Measurements from ENCODE around the gene BLVRB.
"Not testable (repeated sequence)": the region's sequence is repeated elsewhere in the genome, so short reads cannot be mapped to it uniquely, and the experiment has no call there.

Gene BLVRB

DNA sequence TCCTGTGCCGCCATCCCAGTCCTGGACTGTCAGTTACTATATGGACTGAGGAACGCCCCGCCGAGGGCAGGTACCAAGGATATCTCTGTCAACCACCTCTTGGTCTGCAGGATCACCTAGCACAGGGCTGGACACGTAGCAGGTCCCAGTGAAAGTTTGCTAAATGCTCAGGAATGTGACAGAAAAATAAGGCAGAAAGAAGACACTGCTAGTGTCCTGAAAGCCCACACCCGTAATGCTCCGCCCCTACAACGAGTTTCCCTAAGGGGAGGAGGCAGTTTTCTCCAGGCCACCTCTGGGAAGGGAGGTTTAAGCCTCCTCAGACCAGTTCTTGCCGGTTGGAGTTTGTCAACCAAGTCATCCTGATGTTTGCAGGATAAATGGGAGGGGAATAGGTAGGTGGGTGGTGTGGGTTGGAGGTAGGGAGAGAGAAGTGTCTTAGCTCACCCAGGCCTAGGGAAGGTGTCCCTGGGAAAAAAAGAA is 19.7 kb downstream of the BLVRB start:
- no peak for DNase-seq

DNA sequence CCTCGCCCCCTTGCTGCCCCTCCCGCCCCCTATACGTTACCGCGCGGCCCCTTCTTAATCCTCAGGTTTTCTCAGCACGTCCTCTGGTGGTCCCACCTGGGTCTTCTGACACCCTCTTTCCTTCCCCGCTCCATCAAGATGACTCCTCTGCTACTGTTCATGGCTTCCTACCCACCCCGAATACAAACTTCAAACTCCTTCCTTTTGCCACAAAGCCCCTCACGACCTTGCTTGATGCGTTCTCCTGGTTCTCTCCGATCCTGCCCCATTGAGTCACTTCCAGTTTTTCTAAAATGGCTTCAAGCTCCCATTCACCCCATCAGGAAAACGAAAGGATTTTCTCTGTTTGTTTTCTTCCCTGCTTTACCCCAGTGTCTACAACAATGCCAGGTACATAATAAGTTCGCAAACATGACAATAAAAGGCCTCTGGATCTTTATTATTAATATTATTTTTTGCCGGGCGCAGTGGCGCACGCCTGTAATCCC is 20.7 kb downstream of the BLVRB start:
- DNase-seq, result no peak

DNA sequence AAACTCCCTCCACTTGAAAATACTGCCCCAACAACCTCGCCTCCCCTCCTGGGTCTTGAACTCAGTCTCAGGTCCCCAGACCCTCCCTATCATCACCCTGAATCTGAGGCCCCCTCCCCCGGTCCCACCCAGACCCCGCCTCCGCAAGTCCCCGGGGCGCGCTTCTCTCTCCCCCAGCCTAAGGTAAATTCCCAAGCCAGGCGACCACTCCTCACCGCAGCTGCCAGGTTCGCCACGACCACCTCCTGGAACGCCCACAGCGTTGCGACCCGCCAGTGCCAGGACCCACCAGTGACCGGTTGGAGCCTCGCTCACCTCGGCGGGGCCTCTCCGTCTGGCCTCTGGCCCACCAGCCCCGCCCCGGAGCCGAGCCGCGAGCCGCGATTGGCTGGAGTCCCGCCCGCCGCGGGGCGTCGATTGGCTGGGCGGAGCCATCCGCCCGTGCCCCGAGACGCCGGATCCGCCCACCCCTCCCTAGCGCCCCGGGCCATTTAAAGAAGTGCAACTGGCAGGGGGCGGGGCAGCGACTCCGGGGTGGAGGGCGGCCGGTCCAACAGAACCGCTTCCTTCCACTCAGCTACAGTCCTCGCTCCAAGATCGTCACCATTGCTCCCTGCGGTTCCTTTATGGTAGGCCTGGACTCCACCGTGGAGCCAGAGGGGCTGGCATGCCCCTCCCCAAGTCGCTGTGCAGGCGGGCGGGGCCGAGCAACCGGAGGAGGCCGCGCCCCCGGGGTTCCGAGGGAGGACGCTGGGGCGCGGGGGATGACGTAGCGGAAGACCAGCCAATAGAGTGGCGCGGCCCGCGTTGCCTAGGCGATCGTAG is 21.3 kb downstream of the BLVRB start, which contains the start of gene SERTAD3:
TSS of gene SERTAD3 (minus strand) at position 336 of the 825 bp plus-strand sequence. CDS start 2,255 bp downstream, outside the sequence.
- DNase-seq, result peak; percentile 91 to 98 (median 92)

GRCh38 chr19:40443131-40443999 is 22.2 kb downstream of the BLVRB start:
- peak; percentile 93 to 98 (median 95) for DNase-seq

DNA sequence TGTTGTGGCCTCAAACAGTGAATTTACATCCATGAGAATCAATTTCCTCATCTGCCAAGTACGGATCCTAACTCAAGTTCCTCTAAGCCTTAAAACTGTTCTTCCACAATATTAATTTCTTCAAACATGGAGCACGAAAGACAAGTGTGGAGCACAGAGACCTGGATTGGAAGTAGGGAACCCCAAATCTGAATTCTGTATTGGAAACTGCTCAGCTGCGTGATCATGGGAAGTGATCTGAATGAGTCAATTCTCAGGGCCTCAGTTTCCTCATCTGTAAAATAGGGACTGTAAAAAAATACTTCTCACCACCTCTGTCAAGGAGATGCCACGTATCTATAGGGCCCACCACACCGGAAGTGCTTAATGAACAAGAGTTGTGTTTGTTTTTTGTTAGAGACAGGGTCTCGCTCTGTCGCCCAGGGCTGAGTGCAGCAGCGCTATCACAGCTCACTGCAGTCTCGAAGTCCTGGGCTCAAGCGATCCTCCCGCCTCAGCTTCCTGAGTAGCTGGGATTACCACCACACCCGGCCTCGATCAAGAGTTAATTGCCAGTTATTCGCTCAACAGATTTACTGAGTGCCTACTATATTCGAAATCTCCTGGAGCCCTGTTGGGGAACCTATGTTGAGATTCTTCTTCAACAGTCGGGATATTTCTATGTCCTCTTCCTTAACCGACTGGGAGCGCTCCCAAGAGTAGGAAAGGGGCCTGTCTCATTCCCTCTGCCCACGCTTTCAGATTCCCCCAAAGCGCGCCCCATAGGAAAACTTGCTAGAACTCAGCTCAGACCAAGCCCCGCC is 23.0 kb downstream of the BLVRB start:
- no peak for DNase-seq

DNA sequence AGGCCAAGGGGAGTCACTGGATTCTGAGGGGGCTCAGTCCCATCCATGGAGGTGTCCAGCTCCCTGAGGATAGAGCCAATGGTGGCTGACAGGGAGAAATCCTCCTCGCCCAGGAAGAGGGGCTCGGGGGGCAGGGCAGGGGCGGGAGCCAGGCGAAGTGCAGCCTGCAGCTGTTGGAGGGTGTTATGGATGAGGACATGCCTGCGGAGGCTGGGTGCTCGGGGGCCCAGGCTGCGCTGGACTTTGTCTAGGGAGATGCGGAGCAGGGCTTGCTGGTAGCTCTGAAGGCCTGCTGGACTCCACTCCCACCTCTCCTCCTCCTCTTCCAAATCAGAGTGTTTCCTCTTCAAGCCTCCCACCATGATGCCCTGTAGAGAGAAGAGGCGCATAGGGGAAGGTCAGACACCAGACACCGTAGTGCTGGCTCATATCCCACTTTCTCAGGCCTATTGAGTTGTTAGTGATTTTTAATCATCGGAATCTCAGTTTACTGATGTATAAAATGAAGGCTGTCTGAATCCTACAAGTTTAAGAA is 23.8 kb downstream of the BLVRB start:
- DNase-seq, result no peak

DNA sequence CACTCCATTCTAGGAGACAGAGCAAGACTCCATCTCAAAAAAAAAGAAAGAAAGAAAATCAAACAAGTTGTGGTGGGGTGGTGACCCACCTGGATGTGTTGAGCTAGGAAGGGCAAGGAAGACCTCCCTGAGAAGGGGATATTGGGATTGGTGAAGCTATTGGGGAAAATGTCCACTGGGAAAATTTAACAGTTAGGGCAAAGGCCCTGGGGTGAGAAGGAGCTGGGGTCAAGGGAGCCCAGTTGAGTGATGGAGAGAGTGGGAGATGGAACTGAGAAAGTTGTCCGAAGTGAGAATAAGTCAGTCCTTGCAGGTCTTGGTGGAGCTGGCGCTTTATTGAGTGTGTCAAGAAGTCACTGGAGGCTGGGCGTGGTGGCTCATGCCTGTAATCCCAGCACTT is 27.3 kb downstream of the BLVRB start:
- DNase-seq, result no peak

- DNase-seq, result peak in 2 of 4 experiments; percentile 25 to 49
These were observed 31.9 kb downstream of the BLVRB start for GRCh38 chr19:40433391-40434216.

DNA sequence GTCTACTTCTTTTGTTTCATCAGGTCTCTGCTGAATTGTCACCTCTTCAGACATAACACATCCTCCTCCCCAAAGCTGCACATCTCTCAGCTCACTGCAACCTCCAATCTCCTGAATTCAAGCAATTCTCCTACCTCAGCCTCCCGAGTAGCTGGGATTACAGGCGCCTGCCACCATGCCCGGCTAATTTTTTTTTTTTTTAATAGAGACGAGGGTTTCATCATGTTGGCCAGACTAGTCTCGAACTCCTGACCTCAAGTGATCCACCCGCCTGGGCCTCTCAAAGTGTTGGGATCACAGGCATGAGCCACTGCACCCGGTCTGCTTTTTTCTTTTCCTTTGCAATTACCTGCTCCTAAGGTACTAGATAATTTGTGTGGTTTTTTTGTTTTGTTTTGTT is 32.8 kb downstream of the BLVRB start:
- not testable (repeated sequence) for DNase-seq

GRCh38 chr19:40431698-40432097 is 33.8 kb downstream of the BLVRB start:
- DNase-seq, result no peak

GRCh38 chr19:40430242-40430641 is 35.3 kb downstream of the BLVRB start:
- not testable (repeated sequence) for DNase-seq

DNA sequence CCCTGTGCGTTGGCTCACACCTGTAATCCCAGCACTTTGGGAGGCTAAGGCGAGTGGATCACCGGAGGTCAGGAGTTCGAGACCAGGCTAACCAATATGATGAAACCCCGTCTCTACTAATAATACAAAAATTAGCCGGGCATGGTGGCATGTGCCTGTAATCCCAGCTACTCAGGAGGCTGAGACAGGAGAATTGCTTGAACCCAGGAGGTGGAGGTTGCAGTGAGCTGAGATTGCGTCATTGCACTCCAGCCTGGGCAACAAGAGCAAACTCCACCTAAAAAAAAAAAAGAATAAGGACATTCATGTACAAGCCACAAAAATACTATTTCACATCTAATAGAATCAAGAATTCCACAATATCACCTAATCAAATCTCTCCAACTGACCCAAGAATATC is 37.3 kb downstream of the BLVRB start:
- DNase-seq, result not testable (repeated sequence)

GRCh38 chr19:40425450-40426287 is 39.9 kb downstream of the BLVRB start, which contains the start of gene SERTAD1:
TSS of gene SERTAD1 (minus strand) at chr19:40425992. CDS start at chr19:40423546, 2,446 bp downstream.
- peak; percentile 99 to 100 (median 99) for DNase-seq

- no peak for DNase-seq
These were observed 40.7 kb downstream of the BLVRB start for GRCh38 chr19:40424637-40425449.

DNA sequence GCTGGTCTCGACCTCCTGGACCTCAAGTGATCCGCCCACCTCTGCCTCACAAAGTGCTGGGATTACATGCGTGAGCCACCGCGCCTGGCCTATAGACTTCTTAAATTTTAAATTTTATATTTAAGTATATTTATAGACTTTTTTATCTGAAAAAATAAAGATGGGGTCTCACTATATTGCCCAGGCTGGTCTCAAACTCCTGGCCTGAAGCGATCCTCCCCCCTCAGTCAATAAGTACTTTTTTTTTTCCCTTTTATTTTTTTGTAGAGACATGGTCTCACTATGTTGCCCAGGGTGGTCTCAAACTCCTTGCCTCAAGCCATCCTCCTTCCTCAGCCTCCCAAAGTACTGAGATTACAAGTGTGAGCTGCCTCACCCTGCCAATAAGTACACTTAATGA is 41.6 kb downstream of the BLVRB start:
- DNase-seq, result no peak

- no peak for DNase-seq
These were observed 42.6 kb downstream of the BLVRB start for GRCh38 chr19:40422748-40423566.

- DNase-seq, result no peak
These were observed 43.4 kb downstream of the BLVRB start for GRCh38 chr19:40421993-40422747.

Measured in activated naive CD4-positive, alpha-beta T cell (primary cell).